Measurements from ENCODE around the gene ATP6V0A4.

GRCh38 chr7:138698281-138698680 lies 99.7 kb downstream of the ATP6V0A4 start:
- TF ChIP-seq CTCF (IDR thresholded peaks at IDR 0.05; ENCODE audit: insufficient read depth, low read length, poor library complexity, severe bottlenecking) = no peak
- TF ChIP-seq EZH2phosphoT487 (conservative IDR thresholded peaks at IDR 0.05; ENCODE audit: low read length) = no peak
